Measurements from ENCODE around the gene MUC13. TPM values are rescaled to one million over a fixed set of nuclear protein-coding genes. Genes with fewer than 3 reads are reported as not detected.

The MUC13 gene
- total RNA-seq, 4 donors from 2014 or later, result 0.46 TPM; not detected in 3

DNA sequence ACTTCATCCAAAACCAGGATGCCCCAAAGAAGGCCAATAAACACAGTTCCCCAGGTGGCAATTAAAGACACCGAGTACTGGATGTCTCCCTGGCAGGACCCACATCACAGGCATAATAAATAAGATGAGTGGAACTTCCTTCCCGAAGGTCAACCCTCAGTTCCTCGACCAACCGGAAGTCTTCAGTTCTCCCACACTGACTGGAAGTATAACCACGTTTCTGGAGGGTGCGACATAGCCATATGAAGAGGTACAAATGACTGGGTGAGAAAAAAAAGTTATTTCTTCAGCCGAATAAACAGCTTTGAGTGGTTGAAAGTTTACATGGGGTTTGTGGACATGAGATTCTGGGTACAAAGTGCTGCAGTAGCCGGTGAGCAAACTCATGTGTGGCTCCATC, 34.6 kb upstream of the MUC13 start:
- peaks cover 31 to 70% (median 47%) of the 10 kb centered on the region in 4 donors for H3K36me3 ChIP-seq
- 76% methylated on average over 8 of the region's 8 CpGs for WGBS

GRCh38 chr3:124967964-124968363, 33.4 kb upstream of the MUC13 start:
- H3K4me1 ChIP-seq, result peaks cover 0 to 35% (median 17%) of the 10 kb centered on the region in 4 donors
- H3K9me3 ChIP-seq, result no peaks in the 10 kb centered on the region
- TF ChIP-seq, protein P1, sequence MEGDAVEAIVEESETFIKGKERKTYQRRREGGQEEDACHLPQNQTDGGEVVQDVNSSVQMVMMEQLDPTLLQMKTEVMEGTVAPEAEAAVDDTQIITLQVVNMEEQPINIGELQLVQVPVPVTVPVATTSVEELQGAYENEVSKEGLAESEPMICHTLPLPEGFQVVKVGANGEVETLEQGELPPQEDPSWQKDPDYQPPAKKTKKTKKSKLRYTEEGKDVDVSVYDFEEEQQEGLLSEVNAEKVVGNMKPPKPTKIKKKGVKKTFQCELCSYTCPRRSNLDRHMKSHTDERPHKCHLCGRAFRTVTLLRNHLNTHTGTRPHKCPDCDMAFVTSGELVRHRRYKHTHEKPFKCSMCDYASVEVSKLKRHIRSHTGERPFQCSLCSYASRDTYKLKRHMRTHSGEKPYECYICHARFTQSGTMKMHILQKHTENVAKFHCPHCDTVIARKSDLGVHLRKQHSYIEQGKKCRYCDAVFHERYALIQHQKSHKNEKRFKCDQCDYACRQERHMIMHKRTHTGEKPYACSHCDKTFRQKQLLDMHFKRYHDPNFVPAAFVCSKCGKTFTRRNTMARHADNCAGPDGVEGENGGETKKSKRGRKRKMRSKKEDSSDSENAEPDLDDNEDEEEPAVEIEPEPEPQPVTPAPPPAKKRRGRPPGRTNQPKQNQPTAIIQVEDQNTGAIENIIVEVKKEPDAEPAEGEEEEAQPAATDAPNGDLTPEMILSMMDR (IDR thresholded peaks at IDR 0.05), result no peak
- TF ChIP-seq POLR2AphosphoS5 (IDR thresholded peaks at IDR 0.05) (no peak), EP300 (IDR thresholded peaks at IDR 0.05) (no peak), POLR2A (IDR thresholded peaks at IDR 0.05; ENCODE audit: low read depth) (no peak)
- H3K4me3 ChIP-seq, result no peak overlapping the region
- peaks cover 24 to 58% (median 40%) of the 10 kb centered on the region in 4 donors for H3K36me3 ChIP-seq
- WGBS, result 77% methylated on average over 6 of the region's 10 CpGs
- intact Hi-C loops (cut with DNase I), result no loop called here
- H3K27ac ChIP-seq (replicated peaks in 1 of 4), result peak overlapping the region in 3 of 4 donors; percentile 28 to 54 (median 43)
- no peak for DNase-seq (ENCODE audit: extremely low spot score)
- H3K27me3 ChIP-seq, result no peaks in the 10 kb centered on the region

More for the DNA sequence above, 34.6 kb upstream of the MUC13 start:
- Histone ChIP-seq H3K9me3 (no peaks in the 10 kb centered on the region), H3K4me3 (no peak overlapping the region), H3K27me3 (no peaks in the 10 kb centered on the region), H3K27ac (replicated peaks in 1 of 4) (peak overlapping the region in 2 of 4 donors; percentile 43 to 54), H3K4me1 (peaks cover 0 to 35% (median 16%) of the 10 kb centered on the region in 4 donors)
- TF ChIP-seq, protein P1 (IDR thresholded peaks at IDR 0.05), result no peak
- TF ChIP-seq POLR2AphosphoS5 (IDR thresholded peaks at IDR 0.05) (no peak), EP300 (IDR thresholded peaks at IDR 0.05) (no peak), POLR2A (IDR thresholded peaks at IDR 0.05; ENCODE audit: low read depth) (no peak)
- intact Hi-C loops (cut with DNase I), result no loop called here
- DNase-seq (ENCODE audit: extremely low spot score), result no peak

DNA sequence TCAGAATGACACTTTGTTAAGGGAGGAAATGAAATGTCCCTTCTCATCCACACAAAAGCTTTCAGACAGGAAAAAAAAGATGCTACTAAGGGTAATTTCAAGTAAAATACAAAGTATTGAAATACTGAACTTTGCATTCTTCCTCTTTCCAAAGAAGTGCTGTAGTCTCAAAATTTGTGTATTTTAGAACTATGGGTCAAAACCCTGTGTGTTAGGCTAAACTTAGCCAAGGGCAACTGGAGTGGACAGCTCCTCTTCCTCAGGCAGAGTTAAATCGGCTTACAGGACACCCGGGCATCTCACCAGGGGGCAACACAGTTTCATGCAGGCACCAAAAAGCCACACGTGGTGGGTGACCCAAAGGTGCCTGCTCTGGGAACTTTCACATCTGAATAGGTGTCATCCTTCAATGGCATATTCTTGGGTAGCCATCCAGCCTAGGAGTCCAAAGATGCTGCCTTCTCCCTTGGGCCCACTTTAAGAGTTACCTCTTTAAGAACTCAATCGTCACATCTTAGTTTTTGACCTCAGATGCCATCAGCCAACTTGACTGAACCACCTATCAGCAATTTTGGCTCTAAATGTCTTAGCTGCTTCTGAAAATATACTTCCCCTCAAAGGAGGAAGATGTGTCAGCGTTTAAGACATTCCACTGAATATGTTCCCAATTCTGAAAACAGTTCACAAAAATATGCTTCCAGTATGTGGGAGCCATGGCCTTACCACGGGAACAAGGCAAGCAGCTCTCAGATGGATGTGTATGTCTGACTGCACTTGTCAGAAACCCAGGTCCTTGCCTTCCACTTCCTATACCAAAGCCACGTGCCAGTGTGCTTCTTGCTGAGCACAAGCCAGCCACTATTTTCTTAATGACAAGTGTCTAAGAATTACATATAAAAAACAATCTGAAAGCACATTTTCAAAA, 32.2 kb upstream of the MUC13 start:
- intact Hi-C loops (cut with DNase I), result no loop called here
- Histone ChIP-seq H3K4me3 (no peak overlapping the region), H3K9me3 (no peaks in the 10 kb centered on the region), H3K36me3 (peaks cover 22 to 46% (median 35%) of the 10 kb centered on the region in 4 donors), H3K4me1 (peaks cover 0 to 28% (median 17%) of the 10 kb centered on the region in 4 donors), H3K27me3 (no peaks in the 10 kb centered on the region), H3K27ac (replicated peaks in 1 of 4) (peak overlapping the region in 1 of 4 donors; percentile 35)
- no peak for DNase-seq (ENCODE audit: extremely low spot score)
- 64% methylated on average over 7 of the region's 7 CpGs for WGBS
- TF ChIP-seq, protein P1 (IDR thresholded peaks at IDR 0.05), result no peak
- TF ChIP-seq POLR2AphosphoS5 (IDR thresholded peaks at IDR 0.05) (no peak), POLR2A (IDR thresholded peaks at IDR 0.05; ENCODE audit: low read depth) (no peak), EP300 (IDR thresholded peaks at IDR 0.05) (no peak)

- Histone ChIP-seq H3K27me3 (no peaks in the 10 kb centered on the region), H3K4me3 (no peak overlapping the region), H3K27ac (replicated peaks in 1 of 4) (no peak overlapping the region), H3K36me3 (peaks cover 13 to 32% (median 22%) of the 10 kb centered on the region in 4 donors), H3K9me3 (no peaks in the 10 kb centered on the region), H3K4me1 (peaks cover 0 to 19% (median 13%) of the 10 kb centered on the region in 4 donors)
- no peak for TF ChIP-seq POLR2A (IDR thresholded peaks at IDR 0.05; ENCODE audit: low read depth)
- TF ChIP-seq POLR2AphosphoS5 (IDR thresholded peaks at IDR 0.05), result no peak
- no peak for TF ChIP-seq EP300 (IDR thresholded peaks at IDR 0.05)
- TF ChIP-seq, protein P1 (IDR thresholded peaks at IDR 0.05), result no peak
- 50% methylated on average over 1 of the region's 1 CpG for WGBS
- DNase-seq (ENCODE audit: extremely low spot score), result no peak
- intact Hi-C loops (cut with DNase I), result no loop called here
These were observed 30.9 kb upstream of the MUC13 start for GRCh38 chr3:124965413-124965812.

All from esophagus muscularis mucosa (tissue), 4 donors.